Activated naive CD4-positive, alpha-beta T cell treated with anti-CD3 and anti-CD28 coated beads, Interleukin-2, amount 10 ng/mL, durations not matched to agents 7 days and 5 days (primary cell): Measurements from ENCODE around the gene BRIP1.
"Not testable (repeated sequence)": the region's sequence is repeated elsewhere in the genome, so short reads cannot be mapped to it uniquely, and the experiment has no call there.

Experiments used
- CTCF ChIA-PET: fragments of 350-600 bp; sonication (Branson Sonifier 250); formaldehyde crosslinking; loops from one replicate; lab custom pipeline; 2021; ENCODE audit warnings: antibody characterized with exemption; lab: Charles Lee
- DNase-seq: peaks from one replicate; pipeline ENCODE4 v3.0.0-alpha.2; 2020
- H3K27ac Mint-ChIP-seq: one replicate; pipeline ENCODE4 v1.8.0; 2021; ENCODE audit warnings: mild to moderate bottlenecking, moderate library complexity, mixed read lengths
- H3K27me3 Mint-ChIP-seq: one replicate; pipeline ENCODE4 v1.8.0; 2021; ENCODE audit warnings: mild to moderate bottlenecking, mixed read lengths
- H3K36me3 Mint-ChIP-seq: one replicate; pipeline ENCODE4 v1.8.0; 2021; ENCODE audit warnings: mixed read lengths
- H3K4me1 Mint-ChIP-seq: one replicate; pipeline ENCODE4 v1.8.0; 2021; ENCODE audit warnings: mixed read lengths
- H3K4me3 Mint-ChIP-seq: one replicate; pipeline ENCODE4 v1.8.0; 2021; ENCODE audit warnings: mild to moderate bottlenecking, moderate library complexity, mixed read lengths
- H3K9me3 Mint-ChIP-seq: one replicate; pipeline ENCODE4 v1.8.0; 2021; ENCODE audit warnings: mixed read lengths

Gene BRIP1

DNA sequence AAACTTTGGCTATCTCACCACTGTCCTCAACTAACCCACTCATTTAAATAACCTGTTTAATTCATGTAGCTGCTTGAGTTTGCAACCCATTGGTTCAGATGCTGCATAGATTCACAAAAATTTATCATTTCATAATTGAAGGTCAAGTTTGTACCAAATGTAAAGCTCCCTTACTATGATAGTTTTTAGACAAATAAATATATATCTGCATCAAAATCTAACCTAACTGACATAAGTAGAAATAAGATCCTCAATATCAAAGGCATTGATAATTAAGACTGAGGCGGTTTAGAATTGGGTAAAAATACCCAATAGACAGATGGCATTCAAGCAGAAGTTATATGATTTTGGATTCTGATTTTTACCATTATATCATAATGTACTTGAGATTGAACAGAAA lies 139.4 kb downstream of the BRIP1 start:
- Mint-ChIP-seq H3K27ac (no peak overlapping the region), H3K9me3 (no peaks in the 10 kb centered on the region), H3K4me3 (no peak overlapping the region), H3K4me1 (peaks cover 6% of the 10 kb centered on the region), H3K36me3 (peaks cover 11% of the 10 kb centered on the region), H3K27me3 (no peaks in the 10 kb centered on the region)
- CTCF ChIA-PET: no interaction called here
- no peak for DNase-seq

- Mint-ChIP-seq H3K4me1 (peaks cover under 1% of the 10 kb centered on the region), H3K4me3 (no peak overlapping the region), H3K9me3 (peaks cover 5% of the 10 kb centered on the region), H3K27ac (no peak overlapping the region), H3K36me3 (peaks cover 9% of the 10 kb centered on the region), H3K27me3 (no peaks in the 10 kb centered on the region)
- CTCF ChIA-PET: no interaction called here
- no peak for DNase-seq
Observed at GRCh38 chr17:61723183-61723582, 140.1 kb downstream of the BRIP1 start.

DNA sequence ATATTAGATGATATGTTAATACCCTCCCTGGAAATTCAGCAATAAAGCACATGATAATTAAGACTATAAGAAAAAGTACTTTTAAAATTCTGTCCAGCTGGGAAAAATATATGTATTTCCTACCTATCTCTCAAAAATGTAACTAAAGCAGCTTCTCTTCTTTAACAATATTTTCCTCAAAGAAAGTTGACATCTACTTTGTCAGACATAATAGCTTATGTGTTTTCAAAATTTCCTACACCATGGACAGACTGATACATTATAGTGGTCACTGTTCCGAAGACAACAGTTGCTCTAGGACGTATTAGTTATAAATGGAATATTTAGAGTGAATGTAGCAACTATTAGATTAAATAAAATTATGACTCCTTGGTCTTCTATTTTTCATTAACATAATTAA lies 140.9 kb downstream of the BRIP1 start:
- H3K36me3 Mint-ChIP-seq: peaks cover 12% of the 10 kb centered on the region
- H3K27me3 Mint-ChIP-seq: no peaks in the 10 kb centered on the region
- H3K4me1 Mint-ChIP-seq: no peaks in the 10 kb centered on the region
- no peak overlapping the region for H3K4me3 Mint-ChIP-seq
- CTCF ChIA-PET: no interaction called here
- DNase-seq: no peak
- no peak overlapping the region for H3K27ac Mint-ChIP-seq
- peaks cover 9% of the 10 kb centered on the region for H3K9me3 Mint-ChIP-seq

- CTCF ChIA-PET: no interaction called here
- H3K9me3 Mint-ChIP-seq: peaks cover 19% of the 10 kb centered on the region
- peaks cover 26% of the 10 kb centered on the region for H3K36me3 Mint-ChIP-seq
- H3K4me1 Mint-ChIP-seq: no peaks in the 10 kb centered on the region
- no peaks in the 10 kb centered on the region for H3K27me3 Mint-ChIP-seq
- no peak overlapping the region for H3K27ac Mint-ChIP-seq
- no peak for DNase-seq
- H3K4me3 Mint-ChIP-seq: no peak overlapping the region
Observed at GRCh38 chr17:61720016-61720795, 143.1 kb downstream of the BRIP1 start.

DNA sequence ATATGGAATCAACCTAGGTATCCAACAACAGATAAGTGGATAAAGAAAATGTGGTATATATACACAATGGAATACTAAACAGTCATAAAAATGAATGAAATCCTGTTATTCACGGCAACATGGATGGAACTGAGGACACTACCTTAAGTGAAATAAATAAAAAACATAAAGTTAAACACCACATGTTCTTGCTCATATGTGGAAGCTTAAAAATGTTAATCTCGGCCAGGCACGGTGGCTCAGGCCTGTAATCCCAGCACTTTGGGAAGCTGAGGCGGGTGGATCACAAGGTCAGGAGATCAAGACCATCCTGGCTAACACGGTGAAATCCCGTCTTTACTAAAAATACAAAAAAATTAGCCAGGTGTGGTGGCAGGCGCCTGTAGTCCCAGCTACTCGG lies 144.1 kb downstream of the BRIP1 start:
- not testable (repeated sequence) for H3K27ac Mint-ChIP-seq

GRCh38 chr17:61718022-61718421 lies 145.3 kb downstream of the BRIP1 start:
- Mint-ChIP-seq H3K4me1 (no peaks in the 10 kb centered on the region), H3K27me3 (no peaks in the 10 kb centered on the region), H3K27ac (no peak overlapping the region), H3K9me3 (peaks cover 19% of the 10 kb centered on the region), H3K36me3 (peaks cover 30% of the 10 kb centered on the region), H3K4me3 (no peak overlapping the region)
- DNase-seq: no peak
- CTCF ChIA-PET: no interaction called here

More for the DNA sequence above, 144.1 kb downstream of the BRIP1 start:
- H3K9me3 Mint-ChIP-seq: peaks cover 19% of the 10 kb centered on the region
- H3K36me3 Mint-ChIP-seq: peaks cover 28% of the 10 kb centered on the region
- H3K4me3 Mint-ChIP-seq, DNase-seq, CTCF ChIA-PET, H3K4me1 Mint-ChIP-seq, H3K27me3 Mint-ChIP-seq: not testable (repeated sequence)

GRCh38 chr17:61717352-61717751 lies 146.0 kb downstream of the BRIP1 start:
- Mint-ChIP-seq H3K36me3 (peaks cover 29% of the 10 kb centered on the region), H3K27me3 (no peaks in the 10 kb centered on the region), H3K9me3 (peaks cover 19% of the 10 kb centered on the region), H3K4me1 (no peaks in the 10 kb centered on the region), H3K27ac (no peak overlapping the region), H3K4me3 (no peak overlapping the region)
- no peak for DNase-seq
- CTCF ChIA-PET: no interaction called here

DNA sequence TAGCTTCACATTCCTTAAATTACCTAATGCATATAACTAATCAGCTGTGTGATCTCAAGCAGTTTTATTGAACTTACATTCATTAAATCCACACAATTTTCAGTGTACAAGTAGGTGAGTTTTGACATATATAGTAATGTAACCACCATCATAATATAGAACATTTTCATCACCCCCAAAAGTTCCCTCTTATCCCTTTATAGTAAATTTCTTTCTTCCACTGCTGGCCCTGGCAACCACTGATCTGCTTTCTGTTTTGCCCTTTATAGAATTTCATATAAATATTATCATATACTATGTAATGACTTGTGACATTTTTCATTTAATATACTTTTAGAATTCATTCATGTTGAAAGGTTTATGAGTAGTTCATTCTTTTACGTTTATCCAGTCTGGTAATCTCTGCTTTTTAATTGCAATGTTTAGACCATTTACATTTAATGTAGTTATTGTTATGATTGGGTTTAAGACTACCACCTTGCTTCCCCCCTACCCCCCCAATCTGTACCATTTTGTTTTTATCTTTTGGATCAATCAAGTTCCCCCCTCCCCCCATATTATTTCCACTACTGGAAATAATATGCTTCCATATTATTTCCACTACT lies 147.0 kb downstream of the BRIP1 start:
- Mint-ChIP-seq H3K27ac (no peak overlapping the region), H3K27me3 (no peaks in the 10 kb centered on the region), H3K36me3 (peaks cover 29% of the 10 kb centered on the region), H3K4me1 (no peaks in the 10 kb centered on the region), H3K9me3 (peaks cover 19% of the 10 kb centered on the region), H3K4me3 (no peak overlapping the region)
- DNase-seq: no peak
- CTCF ChIA-PET: no interaction called here

GRCh38 chr17:61715348-61715747 lies 148.0 kb downstream of the BRIP1 start:
- Mint-ChIP-seq H3K4me3 (no peak overlapping the region), H3K4me1 (no peaks in the 10 kb centered on the region), H3K36me3 (peaks cover 33% of the 10 kb centered on the region), H3K27ac (no peak overlapping the region), H3K27me3 (no peaks in the 10 kb centered on the region), H3K9me3 (peaks cover 19% of the 10 kb centered on the region)
- DNase-seq: no peak
- CTCF ChIA-PET: no interaction called here

DNA sequence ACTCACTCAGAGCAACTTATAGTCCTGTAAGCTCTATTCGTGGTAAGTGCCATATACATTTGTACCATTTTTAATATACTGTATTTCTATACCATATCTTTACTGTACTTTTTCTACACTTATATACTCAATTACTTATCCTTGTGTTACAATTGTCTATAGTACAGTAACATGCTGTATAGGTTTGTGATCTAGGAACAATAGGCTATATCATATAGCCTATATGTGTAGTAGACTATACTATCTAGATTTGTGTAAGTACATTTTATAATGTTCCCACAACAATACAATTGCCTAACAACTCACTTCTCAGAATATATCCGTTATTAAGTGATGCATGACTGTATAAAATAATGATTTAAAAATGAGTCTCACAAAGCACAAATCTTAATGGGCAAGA lies 149.0 kb downstream of the BRIP1 start:
- no peak for DNase-seq
- Mint-ChIP-seq H3K36me3 (peaks cover 39% of the 10 kb centered on the region), H3K4me3 (no peak overlapping the region), H3K27me3 (no peaks in the 10 kb centered on the region), H3K4me1 (no peaks in the 10 kb centered on the region), H3K27ac (no peak overlapping the region), H3K9me3 (peaks cover 19% of the 10 kb centered on the region)
- CTCF ChIA-PET: no interaction called here

- DNase-seq: no peak
- CTCF ChIA-PET: no interaction called here
- H3K4me1 Mint-ChIP-seq: no peaks in the 10 kb centered on the region
- H3K36me3 Mint-ChIP-seq: peaks cover 43% of the 10 kb centered on the region
- H3K27me3 Mint-ChIP-seq: no peaks in the 10 kb centered on the region
- H3K27ac Mint-ChIP-seq: no peak overlapping the region
- H3K4me3 Mint-ChIP-seq: no peak overlapping the region
- H3K9me3 Mint-ChIP-seq: peaks cover 12% of the 10 kb centered on the region
Observed at GRCh38 chr17:61713035-61713434, 150.3 kb downstream of the BRIP1 start.

GRCh38 chr17:61710546-61710945 lies 152.8 kb downstream of the BRIP1 start:
- Mint-ChIP-seq H3K36me3 (peaks cover 42% of the 10 kb centered on the region), H3K4me3 (no peak overlapping the region)

GRCh38 chr17:61709567-61709966 lies 153.8 kb downstream of the BRIP1 start:
- Mint-ChIP-seq H3K27me3 (no peaks in the 10 kb centered on the region), H3K4me3 (no peak overlapping the region), H3K4me1 (no peaks in the 10 kb centered on the region), H3K27ac (no peak overlapping the region), H3K36me3 (peaks cover 41% of the 10 kb centered on the region), H3K9me3 (no peaks in the 10 kb centered on the region)
- DNase-seq: no peak
- CTCF ChIA-PET: no interaction called here

More at GRCh38 chr17:61710546-61710945, 152.8 kb downstream of the BRIP1 start:
- Mint-ChIP-seq H3K27me3 (no peaks in the 10 kb centered on the region), H3K27ac (no peak overlapping the region), H3K9me3 (no peaks in the 10 kb centered on the region), H3K4me1 (no peaks in the 10 kb centered on the region)
- DNase-seq: no peak
- CTCF ChIA-PET: no interaction called here

GRCh38 chr17:61704935-61705449 lies 158.3 kb downstream of the BRIP1 start:
- Mint-ChIP-seq H3K36me3 (peaks cover 45% of the 10 kb centered on the region), H3K9me3 (peaks cover 31% of the 10 kb centered on the region), H3K27me3 (no peaks in the 10 kb centered on the region), H3K4me1 (no peaks in the 10 kb centered on the region), H3K27ac (no peak overlapping the region), H3K4me3 (no peak overlapping the region)
- DNase-seq: no peak
- CTCF ChIA-PET: no interaction called here

DNA sequence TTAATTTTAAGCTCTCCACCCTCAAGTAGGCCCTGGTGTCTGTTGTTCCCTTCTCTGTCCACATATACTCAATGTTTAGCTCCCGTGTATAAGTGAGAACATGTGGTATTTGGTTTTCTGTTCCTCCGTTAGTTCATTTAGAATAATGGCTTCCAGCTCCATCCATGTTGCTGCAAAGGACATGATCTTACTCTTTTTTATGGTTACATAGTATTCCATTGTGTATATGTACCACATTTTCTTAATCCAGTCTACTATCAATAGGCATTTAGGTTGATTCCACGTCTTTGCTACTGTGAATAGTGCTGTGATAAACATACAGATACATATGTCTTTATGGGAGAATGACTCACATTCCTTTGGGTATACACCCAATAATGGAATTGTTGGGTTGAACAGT lies 160.9 kb downstream of the BRIP1 start:
- DNase-seq: no peak
- Mint-ChIP-seq H3K4me1 (no peaks in the 10 kb centered on the region), H3K9me3 (peaks cover 40% of the 10 kb centered on the region), H3K27me3 (no peaks in the 10 kb centered on the region), H3K36me3 (peaks cover 33% of the 10 kb centered on the region), H3K27ac (no peak overlapping the region), H3K4me3 (no peak overlapping the region)
- CTCF ChIA-PET: no interaction called here
